IgD-negative memory B cell (primary cell): ENCODE measurements around the gene CPT1B. TPM values are rescaled to one million over a fixed set of nuclear protein-coding genes. Genes with fewer than 3 reads are reported as not detected.
"Not testable (repeated sequence)": the region's sequence is repeated elsewhere in the genome, so short reads cannot be mapped to it uniquely, and the experiment has no call there.

Source experiments
- H3K27ac Mint-ChIP-seq, 3 donors: one replicate each; pipeline ENCODE4 v1.8.0; 2020 to 2022; ENCODE audit warnings: mild to moderate bottlenecking in 3 of 3, mixed read lengths in 3 of 3, moderate library complexity in 1 of 3
- H3K27me3 Mint-ChIP-seq: one replicate; pipeline ENCODE4 v1.8.0; 2021; ENCODE audit warnings: mixed read lengths
- H3K36me3 Mint-ChIP-seq: one replicate; pipeline ENCODE4 v1.8.0; 2020; ENCODE audit warnings: mild to moderate bottlenecking, mixed read lengths
- H3K4me1 Mint-ChIP-seq, 3 donors: one replicate each; pipeline ENCODE4 v1.8.0; 2020 to 2022; ENCODE audit warnings: mixed read lengths in 3 of 3, mild to moderate bottlenecking in 1 of 3
- H3K4me3 Mint-ChIP-seq, 4 donors: one replicate each; pipeline ENCODE4 v1.8.0; 2020 to 2022; ENCODE audit warnings: mild to moderate bottlenecking in 4 of 4, mixed read lengths in 4 of 4, moderate library complexity in 3 of 4
- H3K9me3 Mint-ChIP-seq, 3 donors: one replicate each; pipeline ENCODE4 v1.8.0; 2020 to 2021; ENCODE audit warnings: mixed read lengths in 3 of 3, mild to moderate bottlenecking in 1 of 3
- polyA plus RNA-seq: library from polyadenylated mRNA; unstranded; fragments of 300-500 nt; fragmentation: Illumina TruSeq; gene quantifications from one replicate; pipeline ENCODE4 v1.2.3, GENCODE V29; 2021

The CPT1B gene
- polyA plus RNA-seq: 1.6 TPM

- peak within 1 kb of the TSS in 1 of 4 donors; percentile 54 for H3K4me3 Mint-ChIP-seq
- peaks cover 1% of the 10 kb centered on the region for H3K36me3 Mint-ChIP-seq
- peaks cover 3 to 8% (median 5%) of the 10 kb centered on the region in 3 donors for H3K4me1 Mint-ChIP-seq
- H3K27me3 Mint-ChIP-seq: no peaks in the 10 kb centered on the region
- H3K27ac Mint-ChIP-seq: no peak within 1 kb of the TSS
- H3K9me3 Mint-ChIP-seq: no peaks in the 10 kb centered on the region
These were observed at the start of gene CPT1B for GRCh38 chr22:50577987-50578775. Gene CPT1B, minus strand, starts transcription at chr22:50578427. Its CDS starts 512 bp downstream, at chr22:50577915.

- no peaks in the 10 kb centered on the region for H3K36me3 Mint-ChIP-seq
- H3K4me1 Mint-ChIP-seq: peaks cover 3 to 14% (median 13%) of the 10 kb centered on the region in 3 donors
- H3K9me3 Mint-ChIP-seq: no peaks in the 10 kb centered on the region
- H3K27me3 Mint-ChIP-seq: no peaks in the 10 kb centered on the region
- peak overlapping the region in 2 of 3 donors; percentile 79 to 81 for H3K27ac Mint-ChIP-seq
- peak overlapping the region; percentile 83 to 95 (median 88) for H3K4me3 Mint-ChIP-seq
These were observed 48.8 kb upstream of the CPT1B start for GRCh38 chr22:50626850-50627641.

- H3K27me3 Mint-ChIP-seq: no peaks in the 10 kb centered on the region
- H3K9me3 Mint-ChIP-seq: no peaks in the 10 kb centered on the region
- peaks cover 10 to 20% (median 20%) of the 10 kb centered on the region in 3 donors for H3K4me1 Mint-ChIP-seq
- peak overlapping the region in 1 of 3 donors; percentile 79 for H3K27ac Mint-ChIP-seq
- peak overlapping the region; percentile 62 to 85 (median 74) for H3K4me3 Mint-ChIP-seq
- H3K36me3 Mint-ChIP-seq: no peaks in the 10 kb centered on the region
These were observed 48.2 kb upstream of the CPT1B start for GRCh38 chr22:50626314-50626849.

- peaks cover 13 to 26% (median 26%) of the 10 kb centered on the region in 3 donors for H3K4me1 Mint-ChIP-seq
- H3K9me3 Mint-ChIP-seq: no peaks in the 10 kb centered on the region
- peak overlapping the region in 2 of 3 donors; percentile 31 to 67 for H3K27ac Mint-ChIP-seq
- H3K36me3 Mint-ChIP-seq: no peaks in the 10 kb centered on the region
- H3K27me3 Mint-ChIP-seq: no peaks in the 10 kb centered on the region
- peak overlapping the region in 1 of 4 donors; percentile 21 for H3K4me3 Mint-ChIP-seq
These were observed 47.5 kb upstream of the CPT1B start for GRCh38 chr22:50625568-50626313.

- Mint-ChIP-seq H3K4me3 (peak overlapping the region in 1 of 4 donors; percentile 21), H3K4me1 (peaks cover 17 to 28% (median 28%) of the 10 kb centered on the region in 3 donors), H3K36me3 (no peaks in the 10 kb centered on the region), H3K9me3 (no peaks in the 10 kb centered on the region), H3K27ac (peak overlapping the region in 2 of 3 donors; percentile 31 to 67), H3K27me3 (no peaks in the 10 kb centered on the region)
These were observed 46.9 kb upstream of the CPT1B start for GRCh38 chr22:50625131-50625567.

GRCh38 chr22:50624347-50625130, 46.3 kb upstream of the CPT1B start:
- Mint-ChIP-seq H3K27ac (peak overlapping the region in 2 of 3 donors; percentile 5 to 26), H3K36me3 (no peaks in the 10 kb centered on the region), H3K4me1 (peaks cover 17 to 32% (median 28%) of the 10 kb centered on the region in 3 donors), H3K27me3 (no peaks in the 10 kb centered on the region), H3K4me3 (peak overlapping the region in 2 of 4 donors; percentile 22 to 65), H3K9me3 (no peaks in the 10 kb centered on the region)

- peak overlapping the region in 2 of 4 donors; percentile 22 to 81 for H3K4me3 Mint-ChIP-seq
- H3K4me1 Mint-ChIP-seq: peaks cover 17 to 24% (median 20%) of the 10 kb centered on the region in 3 donors
- no peaks in the 10 kb centered on the region for H3K9me3 Mint-ChIP-seq
- H3K36me3 Mint-ChIP-seq: no peaks in the 10 kb centered on the region
- H3K27me3 Mint-ChIP-seq: no peaks in the 10 kb centered on the region
- peak overlapping the region in 1 of 3 donors; percentile 98 for H3K27ac Mint-ChIP-seq
These were observed 44.6 kb upstream of the CPT1B start for GRCh38 chr22:50622723-50623327.

- H3K9me3 Mint-ChIP-seq: no peaks in the 10 kb centered on the region
- peak overlapping the region; percentile 81 to 95 (median 94) for H3K4me3 Mint-ChIP-seq
- H3K27me3 Mint-ChIP-seq: no peaks in the 10 kb centered on the region
- peak overlapping the region; percentile 92 to 98 (median 97) for H3K27ac Mint-ChIP-seq
- peaks cover 17 to 24% (median 20%) of the 10 kb centered on the region in 3 donors for H3K4me1 Mint-ChIP-seq
- H3K36me3 Mint-ChIP-seq: no peaks in the 10 kb centered on the region
These were observed 43.9 kb upstream of the CPT1B start for GRCh38 chr22:50621948-50622722.

- H3K9me3 Mint-ChIP-seq: no peaks in the 10 kb centered on the region
- H3K27ac Mint-ChIP-seq: peak overlapping the region; percentile 92 to 98 (median 97)
- peak overlapping the region; percentile 81 to 95 (median 94) for H3K4me3 Mint-ChIP-seq
- peaks cover 17 to 24% (median 18%) of the 10 kb centered on the region in 3 donors for H3K4me1 Mint-ChIP-seq
- no peaks in the 10 kb centered on the region for H3K36me3 Mint-ChIP-seq
- H3K27me3 Mint-ChIP-seq: no peaks in the 10 kb centered on the region
These were observed 43.2 kb upstream of the CPT1B start for GRCh38 chr22:50621356-50621880.

GRCh38 chr22:50620593-50621355, 42.5 kb upstream of the CPT1B start:
- peak overlapping the region; percentile 92 to 98 (median 97) for H3K27ac Mint-ChIP-seq
- no peaks in the 10 kb centered on the region for H3K9me3 Mint-ChIP-seq
- peaks cover 17 to 24% (median 18%) of the 10 kb centered on the region in 3 donors for H3K4me1 Mint-ChIP-seq
- H3K36me3 Mint-ChIP-seq: no peaks in the 10 kb centered on the region
- H3K27me3 Mint-ChIP-seq: no peaks in the 10 kb centered on the region
- peak overlapping the region; percentile 81 to 95 (median 94) for H3K4me3 Mint-ChIP-seq

GRCh38 chr22:50614296-50614695, 36.1 kb upstream of the CPT1B start:
- H3K4me3 Mint-ChIP-seq, H3K9me3 Mint-ChIP-seq, H3K36me3 Mint-ChIP-seq, H3K4me1 Mint-ChIP-seq, H3K27ac Mint-ChIP-seq: not testable (repeated sequence)
- peaks cover 14% of the 10 kb centered on the region for H3K27me3 Mint-ChIP-seq
